Mucosa of rectum (tissue), 2 donors: ENCODE results near the gene CDCA5.

ENCODE experiments used
- H3K27ac ChIP-seq, 2 donors: one replicate each; pipeline ENCODE4 v1.7.0; 2013; ENCODE audit warnings: inconsistent platforms in 2 of 2, low read depth in 2 of 2, low read length in 2 of 2
- H3K27me3 ChIP-seq, 2 donors: one replicate each; pipeline ENCODE4 v1.7.0; 2013; ENCODE audit warnings: low read length in 2 of 2; ENCODE audit not compliant: control insufficient read depth in 2 of 2, insufficient read depth in 2 of 2
- H3K36me3 ChIP-seq, 2 donors: one replicate each; pipeline ENCODE4 v1.7.0; 2013; ENCODE audit warnings: low read length in 2 of 2; ENCODE audit not compliant: control insufficient read depth in 2 of 2, insufficient read depth in 2 of 2
- H3K4me1 ChIP-seq, 2 donors: one replicate each; pipeline ENCODE4 v1.7.0; 2013; ENCODE audit warnings: low read length in 2 of 2, mild to moderate bottlenecking in 1 of 2; ENCODE audit not compliant: control insufficient read depth in 2 of 2, insufficient read depth in 2 of 2
- H3K4me3 ChIP-seq, 2 donors: one replicate each; pipeline ENCODE4 v1.7.0; 2013; ENCODE audit warnings: low read length in 2 of 2
- H3K9ac ChIP-seq, 2 donors: one replicate each; pipeline ENCODE4 v1.7.0; 2013; ENCODE audit warnings: low read length in 2 of 2, low read depth in 1 of 2, mild to moderate bottlenecking in 1 of 2
- H3K9me3 ChIP-seq, 2 donors: one replicate each; pipeline ENCODE4 v1.7.0; 2013; ENCODE audit warnings: low read length in 2 of 2; ENCODE audit not compliant: control insufficient read depth in 2 of 2
- donor health status: healthy.
- donor health status: Normal muscosa, but diverticular disease.

CDCA5 gene, protein sequence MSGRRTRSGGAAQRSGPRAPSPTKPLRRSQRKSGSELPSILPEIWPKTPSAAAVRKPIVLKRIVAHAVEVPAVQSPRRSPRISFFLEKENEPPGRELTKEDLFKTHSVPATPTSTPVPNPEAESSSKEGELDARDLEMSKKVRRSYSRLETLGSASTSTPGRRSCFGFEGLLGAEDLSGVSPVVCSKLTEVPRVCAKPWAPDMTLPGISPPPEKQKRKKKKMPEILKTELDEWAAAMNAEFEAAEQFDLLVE

DNA sequence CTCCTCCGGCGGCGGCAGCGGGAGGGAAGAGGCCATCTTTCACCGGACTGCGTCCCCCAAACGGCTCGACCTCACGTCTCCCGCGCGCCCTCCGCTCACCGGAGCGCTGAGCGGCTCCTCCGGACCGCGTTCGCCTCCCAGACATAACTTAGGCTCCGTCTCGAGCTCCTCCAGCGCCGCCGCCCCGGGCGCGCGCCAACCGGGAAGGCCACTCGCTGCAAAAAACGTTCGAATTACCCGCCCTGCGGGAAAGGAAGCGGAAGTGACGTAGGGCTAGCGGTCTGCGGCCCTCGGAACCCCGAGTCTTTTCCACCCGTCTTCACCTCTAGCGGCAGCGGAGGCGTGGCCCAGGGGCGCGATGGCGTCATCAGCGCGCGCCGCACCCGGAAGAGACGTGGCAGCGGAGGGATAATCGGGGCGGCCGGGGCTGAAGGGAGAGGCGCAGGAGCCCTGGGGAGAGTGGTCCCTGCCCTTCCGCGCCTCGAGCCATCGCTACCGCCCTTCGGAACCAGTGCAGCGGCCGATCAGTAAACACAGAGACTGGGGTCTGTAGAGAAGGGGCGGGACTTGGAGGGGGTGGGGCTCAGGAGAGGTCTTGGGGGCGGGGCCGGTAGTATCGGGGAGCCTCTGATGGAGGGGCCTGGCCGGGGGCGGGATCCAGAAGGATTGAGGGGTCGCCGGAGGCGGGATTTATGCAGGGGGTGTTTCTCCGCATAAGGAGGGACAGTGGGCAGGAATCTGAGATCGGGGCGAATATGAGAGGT is at the start of gene CDCA5, which contains the start of gene ZFPL1:
Gene CDCA5 (minus strand): TSS at position 207 of the 764 bp plus-strand sequence. CDS start 62 bp downstream, at position 145.
Gene ZFPL1 (plus strand): TSS at position 389 of the 764 bp plus-strand sequence. CDS start 477 bp downstream, outside the sequence.
- Histone ChIP-seq H3K9ac (peak within 1 kb of the TSS; percentile 75 to 96), H3K4me3 (peak within 1 kb of the TSS; percentile 70 to 97), H3K4me1 (peaks cover 13 to 21% of the 10 kb centered on the region in 2 donors), H3K9me3 (no peaks in the 10 kb centered on the region), H3K27me3 (no peaks in the 10 kb centered on the region), H3K36me3 (peaks cover 31 to 40% of the 10 kb centered on the region in 2 donors), H3K27ac (peak within 1 kb of the TSS; percentile 89 to 96)

GRCh38 chr11:65132988-65133700 is 49.3 kb upstream of the CDCA5 start:
- H3K9me3 ChIP-seq: no peaks in the 10 kb centered on the region
- H3K4me1 ChIP-seq: peaks cover 30 to 38% of the 10 kb centered on the region in 2 donors
- H3K27ac ChIP-seq: peak overlapping the region; percentile 97 to 100
- H3K27me3 ChIP-seq: no peaks in the 10 kb centered on the region
- peaks cover 44 to 47% of the 10 kb centered on the region in 2 donors for H3K36me3 ChIP-seq
- H3K9ac ChIP-seq: peak overlapping the region; percentile 96 to 98
- peak overlapping the region; percentile 81 to 92 for H3K4me3 ChIP-seq

GRCh38 chr11:65132238-65132987 is 48.6 kb upstream of the CDCA5 start:
- Histone ChIP-seq H3K27me3 (no peaks in the 10 kb centered on the region), H3K36me3 (peaks cover 49 to 54% of the 10 kb centered on the region in 2 donors), H3K27ac (peak overlapping the region in 1 of 2 donors; percentile 100), H3K9me3 (no peaks in the 10 kb centered on the region), H3K9ac (peak overlapping the region in 1 of 2 donors; percentile 98), H3K4me1 (peaks cover 30 to 37% of the 10 kb centered on the region in 2 donors), H3K4me3 (peak overlapping the region; percentile 81 to 92)

DNA sequence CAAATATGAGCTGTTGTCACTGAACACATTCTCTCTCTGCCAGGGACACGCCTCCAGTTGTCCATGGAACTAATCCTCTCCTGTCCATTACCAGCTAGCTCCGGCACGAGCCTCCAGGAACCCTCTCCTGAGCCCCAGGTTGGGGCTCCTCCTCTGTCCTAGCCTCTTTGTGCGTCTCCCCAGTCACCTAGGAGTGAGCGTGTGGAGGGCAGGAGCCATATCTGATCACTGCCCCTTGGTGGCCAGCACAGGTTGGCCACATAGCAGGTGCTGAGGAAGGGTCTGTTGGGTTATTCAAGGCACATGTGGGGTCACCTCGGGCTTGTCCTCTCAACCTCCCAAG is 48.0 kb upstream of the CDCA5 start:
- H3K9ac ChIP-seq: no peak overlapping the region
- peaks cover 30 to 32% of the 10 kb centered on the region in 2 donors for H3K4me1 ChIP-seq
- no peak overlapping the region for H3K4me3 ChIP-seq
- H3K36me3 ChIP-seq: peaks cover 51 to 59% of the 10 kb centered on the region in 2 donors
- H3K27ac ChIP-seq: peak overlapping the region in 1 of 2 donors; percentile 24
- H3K27me3 ChIP-seq: no peaks in the 10 kb centered on the region
- H3K9me3 ChIP-seq: no peaks in the 10 kb centered on the region

GRCh38 chr11:65131417-65131776 is 47.6 kb upstream of the CDCA5 start:
- no peaks in the 10 kb centered on the region for H3K9me3 ChIP-seq
- H3K36me3 ChIP-seq: peaks cover 56 to 64% of the 10 kb centered on the region in 2 donors
- no peak overlapping the region for H3K4me3 ChIP-seq
- no peak overlapping the region for H3K27ac ChIP-seq
- H3K27me3 ChIP-seq: no peaks in the 10 kb centered on the region
- H3K9ac ChIP-seq: no peak overlapping the region
- H3K4me1 ChIP-seq: peaks cover 26 to 27% of the 10 kb centered on the region in 2 donors

GRCh38 chr11:65130631-65131416 is 47.0 kb upstream of the CDCA5 start:
- Histone ChIP-seq H3K9me3 (no peaks in the 10 kb centered on the region), H3K36me3 (peaks cover 58 to 69% of the 10 kb centered on the region in 2 donors), H3K4me3 (no peak overlapping the region), H3K9ac (no peak overlapping the region), H3K4me1 (peaks cover 21% of the 10 kb centered on the region in 2 donors), H3K27ac (no peak overlapping the region), H3K27me3 (no peaks in the 10 kb centered on the region)

DNA sequence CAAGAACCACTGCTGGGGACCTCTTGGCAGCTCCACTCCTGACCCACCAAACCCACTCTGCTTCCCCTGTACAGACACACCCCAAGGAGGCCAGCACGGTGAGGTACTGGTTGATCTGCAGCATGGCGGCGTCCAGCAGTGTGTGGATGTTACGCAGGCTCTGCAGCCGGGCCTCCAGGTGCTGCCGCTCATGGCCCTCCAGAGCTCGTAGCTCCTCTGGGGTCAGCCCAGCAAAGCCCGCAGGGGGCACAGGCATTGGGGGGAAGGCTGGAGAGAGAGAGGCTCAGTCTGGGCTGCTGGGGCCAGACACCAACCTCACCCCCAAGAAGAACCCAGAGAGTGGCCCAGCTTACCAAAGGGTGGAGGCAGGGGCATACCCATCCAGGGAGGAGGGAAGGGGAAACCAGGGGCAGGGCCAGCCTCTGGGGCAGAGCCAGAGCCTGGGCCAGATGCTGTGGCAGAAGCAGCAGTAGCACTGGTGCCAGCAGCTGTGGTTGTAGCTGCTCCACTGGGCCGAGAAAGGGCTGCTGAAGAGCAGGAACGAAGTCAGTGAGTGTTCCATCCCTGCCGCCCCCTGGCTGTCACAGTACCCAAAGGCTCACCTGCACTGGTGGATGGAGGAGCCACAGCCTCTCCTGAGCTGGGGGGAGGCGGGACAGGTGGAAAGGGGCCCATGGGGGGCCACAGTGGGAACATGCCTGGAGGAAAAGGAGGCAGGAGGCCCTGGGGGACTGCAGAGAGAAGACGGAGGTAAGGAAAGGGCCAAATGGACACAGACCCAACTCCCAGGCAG is 46.0 kb upstream of the CDCA5 start:
- no peaks in the 10 kb centered on the region for H3K27me3 ChIP-seq
- H3K36me3 ChIP-seq: peaks cover 64 to 79% of the 10 kb centered on the region in 2 donors
- no peak overlapping the region for H3K9ac ChIP-seq
- H3K4me1 ChIP-seq: peaks cover 13 to 14% of the 10 kb centered on the region in 2 donors
- no peak overlapping the region for H3K4me3 ChIP-seq
- no peak overlapping the region for H3K27ac ChIP-seq
- no peaks in the 10 kb centered on the region for H3K9me3 ChIP-seq

- Histone ChIP-seq H3K9me3 (no peaks in the 10 kb centered on the region), H3K36me3 (peaks cover 70 to 86% of the 10 kb centered on the region in 2 donors), H3K4me1 (peaks cover 11 to 12% of the 10 kb centered on the region in 2 donors), H3K27me3 (no peaks in the 10 kb centered on the region), H3K4me3 (no peak overlapping the region), H3K27ac (no peak overlapping the region), H3K9ac (no peak overlapping the region)
These were observed 44.6 kb upstream of the CDCA5 start for GRCh38 chr11:65128182-65129145.
